ENCODE results near the gene KLRF2.

KLRF2 gene

GRCh38 chr12:9895215-9895971, 14.1 kb downstream of the KLRF2 start:
- no peak for DNase-seq

- no peak for DNase-seq
Measured at GRCh38 chr12:9897535-9897934, 16.2 kb downstream of the KLRF2 start.

GRCh38 chr12:9899209-9899608, 17.9 kb downstream of the KLRF2 start:
- DNase-seq, result no peak

GRCh38 chr12:9900930-9901329, 19.6 kb downstream of the KLRF2 start:
- DNase-seq, result no peak

- DNase-seq, result no peak
Measured at GRCh38 chr12:9902539-9903228, 21.4 kb downstream of the KLRF2 start.

GRCh38 chr12:9906873-9907272, 25.6 kb downstream of the KLRF2 start:
- DNase-seq, result peak in 1 of 2 experiments; percentile 47

- DNase-seq, result no peak
Measured at GRCh38 chr12:9907769-9908168, 26.5 kb downstream of the KLRF2 start.

GRCh38 chr12:9908350-9908749, 27.1 kb downstream of the KLRF2 start:
- no peak for DNase-seq

GRCh38 chr12:9909724-9910123, 28.4 kb downstream of the KLRF2 start:
- DNase-seq, result no peak

- DNase-seq, result no peak
Measured at GRCh38 chr12:9910716-9911421, 29.6 kb downstream of the KLRF2 start.

- no peak for DNase-seq
Measured at GRCh38 chr12:9911708-9912107, 30.4 kb downstream of the KLRF2 start.

GRCh38 chr12:9919443-9919842, 38.2 kb downstream of the KLRF2 start:
- DNase-seq, result no peak

GRCh38 chr12:9920451-9920850, 39.2 kb downstream of the KLRF2 start:
- no peak for DNase-seq

- no peak for DNase-seq
Measured at GRCh38 chr12:9922429-9922828, 41.1 kb downstream of the KLRF2 start.

- DNase-seq, result no peak
Measured at GRCh38 chr12:9925705-9926393, 44.6 kb downstream of the KLRF2 start.

- DNase-seq, result no peak
Measured at GRCh38 chr12:9926876-9927275, 45.6 kb downstream of the KLRF2 start.

- DNase-seq, result no peak
Measured at GRCh38 chr12:9928607-9929006, 47.3 kb downstream of the KLRF2 start.

- DNase-seq, result no peak
Measured at GRCh38 chr12:9931245-9931644, 50.0 kb downstream of the KLRF2 start.

GRCh38 chr12:9932270-9932669, 51.0 kb downstream of the KLRF2 start, which contains the start of gene CLEC2A:
CLEC2A (minus strand) TSS chr12:9932370; CDS start chr12:9932329, 41 bp downstream.
- DNase-seq, result no peak

- no peak for DNase-seq
Measured at GRCh38 chr12:9933958-9934357, 52.7 kb downstream of the KLRF2 start.

- no peak for DNase-seq
Measured at GRCh38 chr12:9935026-9935425, 53.7 kb downstream of the KLRF2 start.

- DNase-seq, result no peak
Measured at GRCh38 chr12:9936591-9936990, 55.3 kb downstream of the KLRF2 start.

GRCh38 chr12:9940375-9940774, 59.1 kb downstream of the KLRF2 start:
- DNase-seq, result no peak

Measured in stimulated activated CD4-positive, alpha-beta T cell treated with anti-CD3 and anti-CD28 coated beads, Interleukin-4, amount 100 ng/mL, for 4 hours (primary cell).